Loucy (cell line): ENCODE results near the gene ZNF423.

ENCODE experiments used
- EZH2phosphoT487 ChIP-seq: fragments of 200-600 bp; IDR thresholded peaks from 2 replicates; pipeline ENCODE4 v1.6.1; 2018; ENCODE audit warnings: antibody characterized with exemption, mild to moderate bottlenecking, moderate library complexity, borderline replicate concordance
- TF ChIP-seq, protein P1 (sequence below): fragments of 200-600 bp; sonication (generic); conservative IDR thresholded peaks from 2 replicates; pipeline ENCODE4 v1.5.1; 2014; ENCODE audit warnings: mild to moderate bottlenecking, antibody characterized with exemption, low read length

DNA sequence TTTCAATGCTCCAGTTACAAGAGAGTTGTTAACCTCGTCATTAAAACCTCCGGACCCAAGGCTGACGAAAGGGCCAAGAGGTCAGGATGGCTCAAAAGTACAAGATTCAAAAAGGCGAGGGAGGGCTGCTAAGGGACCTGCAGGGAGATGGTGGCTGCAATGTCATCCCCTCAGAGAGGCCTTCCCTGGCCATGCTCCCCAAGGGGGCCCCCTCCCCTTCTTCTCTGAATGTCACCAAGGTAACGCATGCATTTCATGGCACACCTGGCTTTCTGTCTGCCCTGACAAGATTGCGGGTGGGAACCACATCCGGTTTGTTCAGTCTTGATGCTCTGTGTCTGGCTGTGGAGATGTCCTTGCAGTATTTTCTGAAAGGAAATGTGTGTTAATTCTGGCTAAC lies 392.4 kb downstream of the ZNF423 start:
- TF ChIP-seq, protein P1, sequence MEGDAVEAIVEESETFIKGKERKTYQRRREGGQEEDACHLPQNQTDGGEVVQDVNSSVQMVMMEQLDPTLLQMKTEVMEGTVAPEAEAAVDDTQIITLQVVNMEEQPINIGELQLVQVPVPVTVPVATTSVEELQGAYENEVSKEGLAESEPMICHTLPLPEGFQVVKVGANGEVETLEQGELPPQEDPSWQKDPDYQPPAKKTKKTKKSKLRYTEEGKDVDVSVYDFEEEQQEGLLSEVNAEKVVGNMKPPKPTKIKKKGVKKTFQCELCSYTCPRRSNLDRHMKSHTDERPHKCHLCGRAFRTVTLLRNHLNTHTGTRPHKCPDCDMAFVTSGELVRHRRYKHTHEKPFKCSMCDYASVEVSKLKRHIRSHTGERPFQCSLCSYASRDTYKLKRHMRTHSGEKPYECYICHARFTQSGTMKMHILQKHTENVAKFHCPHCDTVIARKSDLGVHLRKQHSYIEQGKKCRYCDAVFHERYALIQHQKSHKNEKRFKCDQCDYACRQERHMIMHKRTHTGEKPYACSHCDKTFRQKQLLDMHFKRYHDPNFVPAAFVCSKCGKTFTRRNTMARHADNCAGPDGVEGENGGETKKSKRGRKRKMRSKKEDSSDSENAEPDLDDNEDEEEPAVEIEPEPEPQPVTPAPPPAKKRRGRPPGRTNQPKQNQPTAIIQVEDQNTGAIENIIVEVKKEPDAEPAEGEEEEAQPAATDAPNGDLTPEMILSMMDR: no peak
- no peak for TF ChIP-seq EZH2phosphoT487
